ENCODE data around the gene FYN. TPM values are rescaled to one million over a fixed set of nuclear protein-coding genes. Genes with fewer than 3 reads are reported as not detected.

Gene FYN
- total and polyA plus RNA-seq, 2 of the 8 experiments (the other 6 are each of a cell fraction or from before 2014, with no cell fraction given): 46.8 to 97.2 TPM

GRCh38 chr6:111709201-111709600 lies 164.1 kb downstream of the FYN start:
- no peak overlapping the region for H2BK12ac ChIP-seq (ENCODE audit: low read depth, low read length)
- H3K9me3 ChIP-seq (ENCODE audit: insufficient read depth in 2 of 2, low read depth in 1 of 2, low read length in 1 of 2): no peaks in the 10 kb centered on the region
- no peak overlapping the region for H2AK5ac ChIP-seq (ENCODE audit: low read depth, low read length)
- 88% methylated on average over 3 of the region's 3 CpGs; no CpG with 5 or more reads in 1 of the 2 experiments for WGBS, 2 experiments (ENCODE audit: extremely low coverage in 1 of 2, insufficient coverage in 1 of 2, insufficient read length in 1 of 2, insufficient replicate concordance in 2 of 2, low coverage in 1 of 2, low lambda C conversion rate in 2 of 2, missing lambda C conversion rate in 1 of 2)
- H3K56ac ChIP-seq (replicated peaks; ENCODE audit: insufficient read length, low read depth, low read length): no peak overlapping the region
- ChIA-PET CTCF (ENCODE audit: partially characterized antibody) (interaction anchor here (0.5 to 4.6 kb wide), 29 partner anchors 10 to 333 kb away, joined by 3 to 102 read pairs (median 5); no protein-coding TSS in a partner anchor), POLR2A (ENCODE audit: partially characterized antibody) (interaction anchor here (1.0 to 1.5 kb wide), 4 partner anchors 14 to 301 kb away, joined by 3 to 5 read pairs (median 3); no protein-coding TSS in a partner anchor)
- H3K4me3 ChIP-seq (ENCODE audit: extremely low read depth in 1 of 4, insufficient read depth in 2 of 4, low read depth in 3 of 4, low read length in 4 of 4): no peak overlapping the region
- no peak overlapping the region for H2BK5ac ChIP-seq (ENCODE audit: low read depth, low read length)
- no peak overlapping the region for H4K5ac ChIP-seq (ENCODE audit: insufficient read length, low read depth, low read length)
- H3K14ac ChIP-seq (ENCODE audit: insufficient read length): no peak overlapping the region
- no peaks in the 10 kb centered on the region for H3K79me1 ChIP-seq (ENCODE audit: low read depth, low read length)
- H3K23ac ChIP-seq (ENCODE audit: insufficient read length): no peak overlapping the region
- no peak overlapping the region for H2BK15ac ChIP-seq (ENCODE audit: low read length)
- no peak overlapping the region for H3K18ac ChIP-seq (ENCODE audit: extremely low read depth, low read length)
- peaks cover 0 to 1% (median 0%) of the 10 kb centered on the region in 4 experiments; a peak in 1 of 7 replicates for H3K27me3 ChIP-seq (replicated peaks in 1 of 4; ENCODE audit: control insufficient read depth in 3 of 4, extremely low read depth in 1 of 4, insufficient read depth in 3 of 4, low read length in 3 of 4)
- H2BK20ac ChIP-seq (ENCODE audit: low read length): no peak overlapping the region
- no peak overlapping the region for H3K4ac ChIP-seq (replicated peaks; ENCODE audit: insufficient read length, low read depth, low read length)
- DNase-seq (ENCODE audit: low read depth in 1 of 2, low spot score in 2 of 2): no peak
- no peaks in the 10 kb centered on the region for H4K20me1 ChIP-seq (replicated peaks in 1 of 2; ENCODE audit: control insufficient read depth in 1 of 2, insufficient read depth in 2 of 2, low read length in 2 of 2)
- no peak overlapping the region for H2BK120ac ChIP-seq (replicated peaks; ENCODE audit: low read depth, low read length)
- no peak overlapping the region for H3K4me2 ChIP-seq (ENCODE audit: insufficient read depth in 1 of 2, low read depth in 2 of 2, low read length in 2 of 2)
- no peaks in the 10 kb centered on the region for H3K23me2 ChIP-seq (ENCODE audit: low read depth, low read length)
- H3K9ac ChIP-seq (replicated peaks in 1 of 4; ENCODE audit: extremely low read depth in 1 of 4, low read depth in 3 of 4, low read length in 3 of 4): no peak overlapping the region
- no peak for FAIRE-seq
- H4K91ac ChIP-seq (replicated peaks; ENCODE audit: insufficient read length, low read length): no peak overlapping the region
- H2AFZ ChIP-seq (ENCODE audit: low read length): no peak overlapping the region
- no peak overlapping the region for H4K8ac ChIP-seq (ENCODE audit: extremely low read depth, insufficient read depth, low read length)
- H3K27ac ChIP-seq (ENCODE audit: low read depth, low read length): no peak overlapping the region
- H3K36me3 ChIP-seq (ENCODE audit: control insufficient read depth in 2 of 4, insufficient read depth in 4 of 4, low read length in 3 of 4): peaks cover 0 to 3% (median 3%) of the 10 kb centered on the region in 4 experiments; a peak in 3 of 8 replicates
- no peaks in the 10 kb centered on the region for H3K79me2 ChIP-seq (ENCODE audit: control insufficient read depth in 1 of 2, insufficient read depth in 2 of 2, low read length in 2 of 2)
- H3K4me1 ChIP-seq (replicated peaks in 1 of 4; ENCODE audit: control insufficient read depth in 3 of 4, insufficient read depth in 4 of 4, low read length in 3 of 4): peaks cover 0 to 6% (median 3%) of the 10 kb centered on the region in 4 experiments; a peak in 5 of 7 replicates
- TF ChIP-seq SIRT6 (IDR thresholded peaks at IDR 0.05; ENCODE audit: low read length): no peak
- TF ChIP-seq PHF8 (conservative IDR thresholded peaks at IDR 0.05; ENCODE audit: low read depth, low read length): no peak
- TF ChIP-seq ATF3 (IDR thresholded peaks at IDR 0.05; ENCODE audit: insufficient read depth, low read depth, low read length): no peak
- TF ChIP-seq SRF (IDR thresholded peaks at IDR 0.05; ENCODE audit: low read depth, low read length): no peak
- TF ChIP-seq MAFK (IDR thresholded peaks at IDR 0.05; ENCODE audit: low read depth, low read length): no peak
- TF ChIP-seq CBX5 (IDR thresholded peaks at IDR 0.05; ENCODE audit: low read depth, low read length): no peak
- no peak for TF ChIP-seq RAD21 (IDR thresholded peaks at IDR 0.05 in 1 of 2, conservative IDR thresholded peaks at IDR 0.05 in 1 of 2; ENCODE audit: low read depth in 2 of 2, low read length in 2 of 2)
- TF ChIP-seq SP4 (IDR thresholded peaks at IDR 0.05; ENCODE audit: low read length): no peak
- TF ChIP-seq SAP30 (IDR thresholded peaks at IDR 0.05; ENCODE audit: insufficient read depth, insufficient replicate concordance, low read length): no peak
- no peak for TF ChIP-seq CEBPB (IDR thresholded peaks at IDR 0.05; ENCODE audit: low read depth, low read length)
- TF ChIP-seq EP300 (IDR thresholded peaks at IDR 0.05; ENCODE audit: borderline replicate concordance in 1 of 2, low read depth in 2 of 2, low read length in 2 of 2): no peak
- no peak for TF ChIP-seq GABPA (IDR thresholded peaks at IDR 0.05; ENCODE audit: borderline replicate concordance, insufficient read depth, low read length)
- TF ChIP-seq SP1 (IDR thresholded peaks at IDR 0.05; ENCODE audit: low read depth, low read length): no peak
